ENCODE measurements around the gene PRPF38A.

Gene PRPF38A

DNA sequence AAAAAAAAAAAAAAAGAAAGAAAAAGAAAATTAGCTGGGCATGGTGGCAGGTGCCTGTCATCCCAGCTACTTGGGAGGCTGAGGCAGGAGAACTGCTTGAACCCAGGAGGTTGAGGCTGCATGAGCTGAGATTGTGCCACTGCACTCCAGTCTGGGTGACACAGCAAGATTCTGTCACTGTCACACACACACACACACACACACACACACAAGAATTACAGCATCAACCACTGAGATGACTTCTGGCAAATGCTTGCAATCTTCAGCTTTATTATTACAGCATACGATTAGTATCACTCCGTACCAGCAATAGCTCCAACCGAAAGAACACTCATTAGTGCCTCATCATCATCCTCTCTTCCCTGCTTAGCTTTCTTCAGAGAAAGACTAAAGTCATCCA lies 4.8 kb upstream of the PRPF38A start:
- no peak for DNase-seq (ENCODE audit: low read depth)

DNA sequence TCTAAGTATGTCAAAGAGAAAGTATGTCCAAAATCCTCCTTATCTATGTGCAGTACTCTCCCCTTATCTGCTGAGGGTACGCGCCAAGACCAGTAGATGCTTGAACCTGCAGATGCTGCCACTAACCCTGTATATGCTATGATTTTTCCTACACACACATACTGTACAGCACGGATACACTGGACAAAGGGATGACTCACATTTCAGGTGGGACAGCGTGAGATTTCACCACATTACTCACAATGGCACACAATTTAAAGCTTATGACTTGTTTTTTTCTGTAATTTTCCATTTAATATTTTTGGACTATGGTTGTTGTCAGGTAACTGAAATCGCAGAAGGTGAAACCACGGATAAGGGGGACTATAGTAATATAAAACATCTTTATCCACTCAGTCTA lies 4.3 kb upstream of the PRPF38A start:
- no peak for DNase-seq (ENCODE audit: low read depth)

DNA sequence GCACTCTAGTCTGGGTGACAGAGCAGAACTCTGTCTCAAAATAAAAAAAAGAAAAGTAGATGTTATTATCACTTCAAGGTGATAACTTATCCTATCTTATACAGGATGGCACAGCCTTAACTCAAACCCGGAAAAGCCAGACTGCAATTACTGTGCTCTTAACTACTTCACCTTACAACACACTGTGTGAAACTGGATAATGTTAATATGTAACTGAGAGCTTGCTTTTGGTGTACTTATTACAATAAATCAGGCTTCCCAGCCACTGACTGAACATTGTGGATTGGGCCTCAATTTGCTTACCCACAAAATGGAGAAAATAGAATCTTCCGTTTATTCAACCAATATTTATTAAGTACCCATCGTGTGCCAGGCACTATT lies 1.6 kb upstream of the PRPF38A start:
- no peak for DNase-seq (ENCODE audit: low read depth)

DNA sequence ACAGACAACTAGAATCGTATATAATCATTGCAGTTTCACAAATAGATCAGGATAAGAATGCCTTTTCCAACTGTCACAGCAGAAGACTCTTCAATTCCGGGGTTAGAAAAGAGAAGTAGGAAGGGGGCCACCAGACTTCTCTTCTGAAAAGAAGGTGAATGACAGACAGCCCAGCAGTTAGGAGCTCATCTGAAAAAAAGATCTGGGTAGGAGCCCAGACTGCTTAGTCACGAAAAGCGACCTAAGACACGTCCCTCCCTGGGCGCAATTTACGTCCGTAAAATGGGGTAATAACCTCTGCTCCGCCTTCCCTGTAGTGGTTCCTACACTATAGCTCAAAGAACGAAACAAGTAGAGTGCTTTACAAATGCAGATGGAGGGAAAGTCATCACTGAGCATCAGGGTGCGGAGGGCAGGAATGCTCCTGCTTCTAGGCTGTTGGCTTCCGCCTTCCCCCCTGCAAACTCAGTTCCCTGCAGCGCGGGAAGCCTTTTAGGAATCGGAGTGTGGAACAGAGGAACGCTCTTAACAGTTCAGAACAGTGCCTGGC lies 761 bp upstream of the PRPF38A start:
- peak; percentile 23 for DNase-seq (ENCODE audit: low read depth)

GRCh38 chr1:52404975-52405338 lies 555 bp downstream of the PRPF38A start:
- no peak for DNase-seq (ENCODE audit: low read depth)

DNA sequence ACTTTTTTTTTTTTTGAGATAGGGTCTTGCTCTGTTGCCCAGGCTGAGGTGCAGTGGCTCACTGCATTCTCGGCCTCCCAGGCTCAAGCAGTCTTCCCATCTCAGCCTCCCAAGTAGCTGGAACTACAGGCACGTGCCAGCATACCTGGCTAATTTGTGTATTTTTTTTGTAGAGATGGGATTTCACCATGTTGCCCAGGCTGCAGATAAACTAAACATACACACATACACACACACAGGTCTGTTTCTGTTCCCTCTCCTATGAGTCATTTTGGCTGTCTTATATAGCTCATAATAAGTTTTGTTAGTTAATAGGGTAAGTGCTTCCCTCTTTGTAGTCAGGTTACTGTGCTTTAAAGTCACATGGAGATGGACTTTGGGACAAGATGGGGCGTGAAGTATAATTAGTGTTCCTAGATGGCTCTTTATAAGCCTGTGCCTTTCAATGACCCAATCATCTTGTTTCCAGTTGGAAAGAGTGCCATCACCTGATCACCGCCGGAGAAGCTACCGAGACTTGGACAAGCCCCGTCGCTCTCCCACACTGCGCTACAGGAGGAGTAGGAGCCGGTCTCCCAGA lies 9.1 kb downstream of the PRPF38A start:
- DNase-seq (ENCODE audit: low read depth), result no peak

- no peak for DNase-seq (ENCODE audit: low read depth)
Measured at GRCh38 chr1:52414942-52415341, 10.5 kb downstream of the PRPF38A start.

GRCh38 chr1:52416811-52417210 lies 12.4 kb downstream of the PRPF38A start:
- no peak for DNase-seq (ENCODE audit: low read depth)

- DNase-seq (ENCODE audit: low read depth), result no peak
Measured at GRCh38 chr1:52420713-52421112, 16.3 kb downstream of the PRPF38A start.

DNA sequence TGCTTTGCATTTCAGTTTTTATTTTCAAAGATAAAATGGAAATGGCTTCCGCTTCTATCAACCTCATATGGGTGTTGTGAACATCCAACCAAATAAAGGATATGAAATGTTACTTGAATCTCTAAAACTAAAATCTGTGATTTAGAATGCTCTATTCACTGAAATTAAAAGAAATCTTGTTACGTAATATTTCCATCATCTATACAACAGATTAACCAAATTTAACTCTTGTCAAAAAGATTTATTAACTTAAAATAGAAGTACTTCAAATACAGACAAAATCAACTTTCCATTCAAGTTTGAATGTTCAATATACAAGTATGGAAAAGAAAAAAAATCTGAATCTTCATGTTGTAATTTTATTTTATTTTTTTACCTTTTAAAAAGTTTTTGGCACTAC lies 18.7 kb downstream of the PRPF38A start:
- no peak for DNase-seq (ENCODE audit: low read depth)

- DNase-seq (ENCODE audit: low read depth), result peak; percentile 60
Measured at GRCh38 chr1:52423771-52424170, 19.4 kb downstream of the PRPF38A start.

DNA sequence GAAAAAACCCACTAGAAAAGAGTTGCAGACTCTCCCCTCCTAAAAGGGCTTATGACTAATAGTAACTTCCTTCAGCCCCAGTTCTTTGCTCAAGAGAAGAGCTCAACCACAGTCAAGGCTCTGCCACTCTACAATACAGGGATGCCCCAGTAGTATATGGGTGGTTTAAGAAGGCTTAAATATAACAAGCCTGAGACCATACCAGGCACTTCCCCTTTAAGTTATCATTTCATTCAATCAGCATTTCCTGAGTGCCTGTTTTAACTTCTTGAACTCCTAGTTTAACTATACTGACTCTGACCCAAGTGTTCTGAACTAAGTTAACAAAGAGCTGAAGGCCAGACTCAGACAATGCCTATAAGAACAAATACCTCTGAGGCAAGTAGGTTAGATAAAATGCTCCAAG lies 19.8 kb downstream of the PRPF38A start:
- no peak for DNase-seq (ENCODE audit: low read depth)

DNA sequence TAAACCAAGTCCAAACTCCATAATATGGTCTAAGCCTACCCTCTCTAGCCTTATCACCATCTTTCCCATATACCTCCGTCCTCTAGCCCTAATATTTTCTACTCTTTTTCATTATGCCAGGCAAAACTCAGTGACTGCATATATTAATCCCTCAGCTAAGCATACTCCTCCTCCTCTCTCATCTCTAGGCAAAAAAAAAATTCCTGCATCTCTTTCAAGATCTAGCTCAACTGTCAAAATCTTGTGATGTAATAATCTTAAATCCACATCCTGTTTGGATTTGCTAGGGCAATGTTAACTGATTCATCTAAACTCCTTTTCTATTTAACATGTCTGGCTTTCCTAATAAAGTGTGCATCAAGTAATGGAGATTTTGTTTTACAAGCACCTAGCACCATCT lies 20.4 kb downstream of the PRPF38A start:
- no peak for DNase-seq (ENCODE audit: low read depth)

- no peak for DNase-seq (ENCODE audit: low read depth)
Measured at GRCh38 chr1:52426371-52426770, 22.0 kb downstream of the PRPF38A start.

- DNase-seq (ENCODE audit: low read depth), result no peak
Measured at GRCh38 chr1:52427152-52427551, 22.8 kb downstream of the PRPF38A start.

DNA sequence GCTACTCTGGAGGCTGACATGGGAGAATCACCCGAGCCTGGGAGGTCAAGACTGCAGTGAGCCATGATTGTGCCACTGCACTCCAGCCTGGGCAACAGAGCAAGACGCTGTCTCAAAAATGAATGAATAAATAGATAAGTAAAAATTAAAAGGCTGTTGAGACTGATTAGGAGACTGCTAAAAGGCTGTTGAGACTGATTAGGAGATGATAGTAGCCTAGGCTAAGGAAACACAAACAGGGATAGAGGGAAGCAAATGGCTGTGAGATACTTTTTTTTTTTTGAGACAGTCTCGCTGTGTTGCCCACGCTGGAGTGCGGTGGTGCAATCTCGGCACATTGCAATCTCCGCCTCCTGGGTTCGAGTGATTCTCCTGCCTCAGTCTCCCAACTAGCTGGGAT lies 28.4 kb downstream of the PRPF38A start:
- DNase-seq (ENCODE audit: low read depth), result no peak

GRCh38 chr1:52435211-52435610 lies 30.8 kb downstream of the PRPF38A start:
- DNase-seq (ENCODE audit: low read depth), result no peak

- no peak for DNase-seq (ENCODE audit: low read depth)
Measured at GRCh38 chr1:52435650-52436049, 31.2 kb downstream of the PRPF38A start.

- no peak for DNase-seq (ENCODE audit: low read depth)
Measured at GRCh38 chr1:52436817-52437216, 32.4 kb downstream of the PRPF38A start.

DNA sequence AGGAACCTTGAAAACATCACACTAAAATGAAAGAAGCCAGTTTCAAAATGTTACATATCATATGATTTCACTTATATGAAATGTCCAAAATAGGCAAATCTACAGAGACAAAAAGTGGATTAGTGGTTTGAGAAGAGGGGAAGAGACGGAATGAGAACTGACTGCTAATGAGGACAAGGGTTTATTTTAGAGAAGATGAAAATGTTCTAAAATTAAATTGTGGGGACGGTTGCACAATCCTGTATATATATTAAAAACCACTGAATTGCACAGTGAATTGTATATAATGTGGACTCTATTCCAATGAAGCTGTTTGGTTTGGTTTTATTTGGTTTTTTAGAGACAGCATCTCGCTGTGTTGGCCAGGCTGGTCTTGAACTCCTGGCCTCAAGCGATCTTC lies 35.6 kb downstream of the PRPF38A start:
- DNase-seq (ENCODE audit: low read depth), result no peak

DNA sequence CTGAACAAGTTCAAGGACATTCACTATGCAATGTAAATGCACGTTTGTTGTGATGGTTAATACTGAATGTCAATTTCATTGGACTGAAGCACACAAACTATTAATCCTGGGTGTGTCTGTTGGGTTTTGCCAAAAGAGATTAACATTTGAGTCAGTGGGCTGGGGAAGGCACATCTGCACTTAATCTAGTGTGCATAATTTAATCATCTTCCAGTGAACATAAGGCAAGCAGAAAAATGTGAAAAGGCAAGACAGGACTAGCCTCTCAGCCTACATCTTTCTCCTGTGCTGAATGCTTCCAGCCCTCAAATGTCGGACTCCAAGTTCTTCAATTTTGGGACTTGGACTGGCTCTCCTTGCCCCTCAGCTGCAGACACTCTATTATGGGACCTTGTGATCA lies 40.1 kb downstream of the PRPF38A start:
- no peak for DNase-seq (ENCODE audit: low read depth)

GRCh38 chr1:52454127-52454526 lies 49.7 kb downstream of the PRPF38A start:
- no peak for DNase-seq (ENCODE audit: low read depth)

DNA sequence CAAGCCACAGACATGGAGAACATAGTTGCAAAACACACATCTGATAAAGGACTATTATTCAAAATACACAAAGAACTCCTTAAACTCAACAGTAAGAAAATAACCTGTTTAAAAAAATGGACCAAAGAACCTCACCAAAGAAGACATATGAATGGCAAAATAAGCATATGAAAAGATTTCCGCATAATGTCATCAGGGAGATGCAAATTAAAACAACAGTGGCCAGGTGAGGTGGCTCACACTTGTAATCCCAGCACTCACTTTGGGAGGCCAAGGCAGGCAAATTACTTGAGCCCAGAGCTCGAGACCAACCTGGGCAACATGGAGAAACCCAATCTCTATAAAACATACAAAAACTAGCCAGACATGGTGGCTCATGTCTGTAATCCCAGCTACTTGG lies 50.4 kb downstream of the PRPF38A start:
- DNase-seq (ENCODE audit: low read depth), result no peak

DNA sequence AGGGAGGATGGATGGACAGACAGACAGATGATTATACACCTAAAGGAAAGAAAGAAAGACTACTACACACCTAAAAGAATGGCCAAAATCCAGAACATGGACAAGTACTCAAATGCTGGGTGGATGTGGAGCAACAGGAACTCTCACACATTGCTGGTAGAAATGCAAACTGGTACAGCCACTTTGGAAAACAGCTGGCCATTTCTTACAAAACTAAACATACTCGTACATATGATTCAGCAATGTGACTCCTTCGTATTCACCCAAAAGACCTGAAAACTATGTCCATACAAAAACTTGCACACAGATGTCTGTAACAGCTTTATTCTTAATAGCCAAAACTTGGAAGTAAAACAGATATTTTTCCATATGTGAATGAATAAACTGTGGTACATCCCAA lies 51.3 kb downstream of the PRPF38A start:
- no peak for DNase-seq (ENCODE audit: low read depth)

DNA sequence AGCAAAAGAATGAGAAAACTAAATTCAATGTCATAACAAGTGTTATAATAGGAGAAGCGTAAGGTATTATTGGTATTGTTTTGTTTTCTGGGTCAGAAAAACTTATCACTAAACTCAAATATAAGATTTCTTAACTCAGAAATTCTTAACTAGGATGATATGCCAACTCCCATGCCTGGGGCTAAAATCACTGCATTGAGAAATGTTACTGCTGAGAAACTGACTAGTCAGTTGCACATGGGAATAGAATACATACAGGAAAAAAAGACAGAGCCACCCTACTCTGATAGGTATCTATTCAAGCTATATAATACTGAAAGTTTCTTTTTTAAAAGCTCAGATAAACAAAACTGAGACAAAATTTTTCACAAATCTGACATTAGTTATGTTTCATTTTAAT lies 56.3 kb downstream of the PRPF38A start:
- no peak for DNase-seq (ENCODE audit: low read depth)
